GM18511 (cell line): Measurements from ENCODE around the gene NFAT5.

Experiments used
- ATAC-seq: cut with Tn5 transposase; IDR thresholded peaks from one replicate; pipeline ENCODE4 v1.9.1; 2021; ENCODE audit warnings: mild to moderate bottlenecking, moderate library complexity; ENCODE audit not compliant: unreplicated experiment

NFAT5 gene

GRCh38 chr16:69595127-69596036 is 29.6 kb downstream of the NFAT5 start:
- no peak for ATAC-seq

GRCh38 chr16:69596801-69597200 is 31.0 kb downstream of the NFAT5 start:
- ATAC-seq = no peak

DNA sequence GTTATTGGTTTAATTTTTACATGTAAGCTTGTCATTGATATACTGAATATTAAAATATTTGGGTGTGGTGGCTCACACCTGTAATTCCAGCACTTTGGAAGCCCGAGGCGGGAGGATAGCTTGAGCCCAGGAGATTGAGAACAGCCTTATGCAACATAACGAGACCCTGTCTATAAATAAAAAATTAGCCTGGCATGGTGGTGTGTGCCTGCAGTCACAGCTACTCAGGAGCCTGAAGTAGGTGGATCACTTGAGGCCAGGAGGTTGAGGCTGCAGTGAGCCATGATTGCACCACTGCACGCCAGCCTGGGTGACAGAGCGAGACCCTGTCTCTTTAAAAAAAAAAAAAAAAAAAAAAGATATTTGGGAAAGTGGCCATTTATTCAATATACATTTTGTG is 32.3 kb downstream of the NFAT5 start:
- no peak for ATAC-seq

- ATAC-seq = no peak
Observed at GRCh38 chr16:69599731-69600130, 34.0 kb downstream of the NFAT5 start.

DNA sequence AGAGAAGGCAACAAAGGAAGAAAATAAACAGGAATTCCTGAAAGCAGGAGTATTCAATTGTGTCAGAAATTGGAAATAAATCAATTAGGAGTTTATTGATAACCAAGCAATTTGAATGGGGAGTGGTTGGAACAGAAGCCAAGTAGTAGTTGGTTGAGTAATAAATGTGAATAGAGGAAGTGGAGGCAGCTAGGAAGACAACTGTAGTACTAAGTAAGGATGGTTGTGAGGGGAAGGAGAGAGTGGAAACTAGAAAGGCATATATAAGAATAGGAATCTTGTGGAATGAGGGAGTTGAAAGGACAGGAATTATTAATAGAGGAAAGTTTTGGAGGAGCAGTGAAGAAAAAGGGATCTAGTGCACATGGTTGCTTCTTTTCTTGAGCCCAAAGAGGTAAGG is 34.4 kb downstream of the NFAT5 start:
- ATAC-seq = no peak

- ATAC-seq = no peak
Observed at GRCh38 chr16:69601250-69601649, 35.5 kb downstream of the NFAT5 start.

DNA sequence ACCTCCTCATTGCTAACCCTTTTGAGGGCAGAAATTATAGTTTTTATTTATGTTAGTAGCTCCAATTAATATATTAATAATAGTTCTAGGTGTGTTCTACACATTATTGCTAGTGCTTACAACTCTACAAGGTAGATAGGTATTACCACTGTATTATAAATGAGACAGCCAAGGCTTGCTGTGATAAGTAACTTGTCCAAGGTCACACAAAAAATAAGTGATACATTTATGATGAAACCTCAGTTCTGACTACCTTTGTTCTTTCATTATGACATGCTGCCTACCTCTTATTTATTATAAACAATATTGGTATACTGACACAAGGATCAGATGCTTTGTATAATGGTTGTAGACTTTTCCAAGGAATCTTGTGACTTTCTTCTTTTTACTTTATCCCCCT is 41.2 kb downstream of the NFAT5 start:
- no peak for ATAC-seq

- ATAC-seq = no peak
Observed at GRCh38 chr16:69607674-69608073, 41.9 kb downstream of the NFAT5 start.

DNA sequence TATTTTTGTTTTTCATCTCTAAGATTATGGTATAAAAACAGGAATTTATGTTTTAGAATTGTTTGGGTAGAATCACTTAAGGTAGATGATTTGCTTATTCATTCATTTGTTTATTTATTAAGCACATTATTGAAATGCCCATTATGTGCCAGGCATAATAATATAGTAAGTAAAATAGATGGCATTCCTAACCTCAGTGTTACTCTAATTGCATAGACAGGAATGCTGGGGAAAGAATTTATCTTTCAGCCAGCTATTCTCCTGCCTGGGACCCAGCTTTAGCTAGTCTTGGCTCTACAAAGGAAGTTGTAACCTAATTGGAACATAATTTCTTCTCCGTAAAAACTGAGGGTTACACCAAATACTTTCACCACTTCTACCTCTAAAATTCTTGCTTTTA is 44.6 kb downstream of the NFAT5 start:
- ATAC-seq = no peak

DNA sequence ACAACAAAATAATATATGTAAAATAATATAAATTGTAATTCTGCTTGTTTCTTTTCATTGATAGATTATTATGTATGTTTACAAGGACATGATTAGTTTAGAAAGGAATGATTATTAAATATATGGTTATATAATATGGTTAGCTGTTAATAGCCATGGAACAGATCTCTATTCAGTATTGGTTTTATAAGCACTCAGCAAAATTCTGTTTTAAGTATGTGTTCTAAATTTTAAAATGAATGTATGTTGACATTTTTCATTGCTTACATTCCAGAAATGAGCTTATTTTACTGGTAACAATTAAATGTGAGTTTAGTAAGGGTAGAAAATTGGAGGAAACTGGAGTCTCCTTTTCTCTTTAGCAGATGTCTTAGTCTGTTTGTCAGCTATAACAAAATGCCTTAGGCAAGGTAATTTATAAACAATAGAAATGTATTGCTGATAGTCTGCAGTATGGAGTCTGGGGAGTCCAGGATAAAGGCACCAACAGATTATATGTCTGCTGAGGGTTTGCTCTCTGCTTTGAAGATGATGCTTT is 45.4 kb downstream of the NFAT5 start:
- ATAC-seq = no peak

- peak; percentile 71 for ATAC-seq
Observed at GRCh38 chr16:69613378-69614154, 47.8 kb downstream of the NFAT5 start.

DNA sequence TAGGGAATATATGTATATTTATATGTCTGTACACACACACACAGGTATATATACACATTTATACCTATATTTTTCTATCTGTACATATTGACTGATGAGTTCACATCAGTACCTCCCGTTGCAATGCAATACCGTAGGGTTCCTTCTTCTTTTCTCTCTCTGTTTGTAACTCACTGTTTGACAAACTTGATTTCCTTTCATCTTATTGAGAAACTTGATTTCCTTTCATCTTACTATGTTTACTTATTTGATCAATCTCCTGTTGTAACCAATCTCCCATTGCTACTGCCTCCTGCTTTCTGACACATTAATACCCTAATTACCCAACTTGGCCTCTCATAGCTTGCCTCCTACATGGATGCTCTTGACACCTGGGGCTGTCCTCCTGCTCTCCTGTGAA is 49.8 kb downstream of the NFAT5 start:
- ATAC-seq = no peak

DNA sequence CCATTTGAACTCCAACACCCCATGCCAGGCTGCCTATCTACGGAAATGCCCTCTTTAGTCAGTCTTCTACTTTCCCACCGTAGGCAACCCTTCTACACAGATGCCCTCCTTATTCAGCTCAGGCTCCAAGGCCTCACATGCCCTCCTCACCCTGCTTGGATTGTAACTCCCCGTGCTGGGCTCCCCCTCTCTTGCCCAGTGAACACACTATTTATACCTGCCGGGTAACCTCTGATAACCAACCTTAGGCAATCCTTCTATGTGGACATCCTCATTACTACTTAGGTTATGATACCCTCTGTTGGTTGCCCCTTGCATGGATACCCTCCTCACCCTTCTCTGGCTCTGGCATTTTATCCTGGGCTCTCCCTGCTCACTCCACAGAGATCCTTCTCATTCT is 50.3 kb downstream of the NFAT5 start:
- no peak for ATAC-seq

GRCh38 chr16:69618307-69618706 is 52.5 kb downstream of the NFAT5 start:
- ATAC-seq = no peak

GRCh38 chr16:69618721-69619120 is 53.0 kb downstream of the NFAT5 start:
- ATAC-seq = no peak

- no peak for ATAC-seq
Observed at GRCh38 chr16:69619514-69619913, 53.7 kb downstream of the NFAT5 start.

- no peak for ATAC-seq
Observed at GRCh38 chr16:69620573-69620972, 54.8 kb downstream of the NFAT5 start.

DNA sequence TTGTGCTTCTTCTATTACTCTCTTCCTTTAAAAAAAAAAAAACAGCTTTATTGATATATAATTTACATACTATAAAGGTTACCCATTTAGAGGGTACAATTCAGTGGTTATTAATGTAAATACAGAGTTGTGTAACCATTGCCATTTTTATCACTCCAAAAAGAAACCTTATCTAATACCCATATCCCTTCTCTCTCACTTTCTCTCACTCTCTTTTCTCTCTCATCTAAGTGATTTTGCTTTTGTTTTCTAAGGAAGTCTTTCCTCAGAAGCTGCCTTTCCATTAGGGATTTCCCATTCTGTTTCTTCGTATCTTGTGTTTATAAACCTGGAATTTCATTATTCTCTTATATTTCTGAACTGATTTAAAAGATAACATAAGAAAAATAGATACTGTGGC is 55.5 kb downstream of the NFAT5 start:
- ATAC-seq = no peak

DNA sequence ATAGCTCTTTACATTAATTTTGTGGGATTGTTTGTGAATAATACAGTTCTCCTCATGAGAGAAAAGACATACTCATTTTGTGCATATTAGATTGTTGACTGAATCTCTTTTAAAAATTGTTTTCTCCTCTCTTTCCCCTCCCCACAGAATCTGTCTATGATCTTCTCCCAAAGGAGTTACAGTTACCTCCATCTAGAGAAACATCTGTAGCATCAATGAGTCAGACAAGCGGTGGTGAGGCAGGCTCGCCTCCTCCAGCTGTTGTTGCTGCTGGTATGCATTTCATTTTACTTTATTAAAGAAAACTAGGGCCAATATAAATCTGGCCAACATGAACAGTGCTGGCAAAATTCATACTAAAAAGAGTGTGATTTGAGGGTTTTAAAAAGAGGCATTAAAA is 60.5 kb downstream of the NFAT5 start:
- ATAC-seq = no peak

GRCh38 chr16:69632828-69633227 is 67.1 kb downstream of the NFAT5 start:
- no peak for ATAC-seq

DNA sequence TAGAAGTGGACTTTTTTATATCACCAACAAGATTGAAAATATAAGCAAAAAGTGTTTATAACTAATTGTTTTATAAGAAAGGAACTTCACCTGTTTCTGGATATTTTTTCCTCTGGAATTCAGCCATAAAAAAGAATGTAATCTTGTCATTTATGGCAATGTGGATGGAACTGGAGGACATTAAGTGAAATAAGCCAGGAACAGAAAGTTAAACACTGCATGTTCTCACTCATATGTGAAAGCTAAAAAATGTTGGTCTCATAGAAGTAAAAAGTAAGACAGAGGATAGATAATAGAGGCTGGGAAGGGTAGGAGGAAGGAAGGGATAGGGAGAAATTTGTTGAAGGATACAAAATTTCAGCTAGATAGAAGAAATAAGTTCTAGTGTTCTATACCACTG is 67.6 kb downstream of the NFAT5 start:
- no peak for ATAC-seq
